Measurements from ENCODE around the gene ADAMTS10.

DNA sequence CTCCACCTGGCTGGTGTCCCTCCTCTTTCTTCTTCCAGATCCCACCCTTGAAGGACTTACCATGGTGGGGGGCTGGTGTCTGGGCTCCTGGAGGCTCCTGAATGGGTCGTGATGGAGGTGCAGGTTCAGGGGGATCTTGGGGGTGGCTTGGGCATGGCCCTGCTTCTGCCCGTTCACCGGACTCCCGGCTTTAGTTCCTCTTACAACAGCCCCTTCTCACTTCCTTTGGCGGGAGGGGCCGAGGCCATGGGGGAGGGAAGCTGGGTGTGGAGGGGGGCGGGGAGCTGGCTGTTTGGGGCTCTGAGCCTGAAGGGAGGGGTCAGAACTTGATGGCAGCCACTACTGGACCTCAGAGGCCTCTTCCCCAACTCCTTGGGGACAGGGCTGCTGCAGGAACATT lies 33.3 kb downstream of the ADAMTS10 start, which contains the start of gene MYO1F:
- TF ChIP-seq RXRA (IDR thresholded peaks at IDR 0.05) (no peak), GABPA (IDR thresholded peaks at IDR 0.05 in 1 of 2, conservative IDR thresholded peaks at IDR 0.05 in 1 of 2) (no peak), HNF4G (IDR thresholded peaks at IDR 0.05) (no peak), YY1 (IDR thresholded peaks at IDR 0.05) (no peak), HNF4A (conservative IDR thresholded peaks at IDR 0.05) (no peak)
- TF ChIP-seq, protein P1, sequence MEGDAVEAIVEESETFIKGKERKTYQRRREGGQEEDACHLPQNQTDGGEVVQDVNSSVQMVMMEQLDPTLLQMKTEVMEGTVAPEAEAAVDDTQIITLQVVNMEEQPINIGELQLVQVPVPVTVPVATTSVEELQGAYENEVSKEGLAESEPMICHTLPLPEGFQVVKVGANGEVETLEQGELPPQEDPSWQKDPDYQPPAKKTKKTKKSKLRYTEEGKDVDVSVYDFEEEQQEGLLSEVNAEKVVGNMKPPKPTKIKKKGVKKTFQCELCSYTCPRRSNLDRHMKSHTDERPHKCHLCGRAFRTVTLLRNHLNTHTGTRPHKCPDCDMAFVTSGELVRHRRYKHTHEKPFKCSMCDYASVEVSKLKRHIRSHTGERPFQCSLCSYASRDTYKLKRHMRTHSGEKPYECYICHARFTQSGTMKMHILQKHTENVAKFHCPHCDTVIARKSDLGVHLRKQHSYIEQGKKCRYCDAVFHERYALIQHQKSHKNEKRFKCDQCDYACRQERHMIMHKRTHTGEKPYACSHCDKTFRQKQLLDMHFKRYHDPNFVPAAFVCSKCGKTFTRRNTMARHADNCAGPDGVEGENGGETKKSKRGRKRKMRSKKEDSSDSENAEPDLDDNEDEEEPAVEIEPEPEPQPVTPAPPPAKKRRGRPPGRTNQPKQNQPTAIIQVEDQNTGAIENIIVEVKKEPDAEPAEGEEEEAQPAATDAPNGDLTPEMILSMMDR (IDR thresholded peaks at IDR 0.05; ENCODE audit: low read depth, low read length, missing input control): no peak
- TF ChIP-seq, protein P2, sequence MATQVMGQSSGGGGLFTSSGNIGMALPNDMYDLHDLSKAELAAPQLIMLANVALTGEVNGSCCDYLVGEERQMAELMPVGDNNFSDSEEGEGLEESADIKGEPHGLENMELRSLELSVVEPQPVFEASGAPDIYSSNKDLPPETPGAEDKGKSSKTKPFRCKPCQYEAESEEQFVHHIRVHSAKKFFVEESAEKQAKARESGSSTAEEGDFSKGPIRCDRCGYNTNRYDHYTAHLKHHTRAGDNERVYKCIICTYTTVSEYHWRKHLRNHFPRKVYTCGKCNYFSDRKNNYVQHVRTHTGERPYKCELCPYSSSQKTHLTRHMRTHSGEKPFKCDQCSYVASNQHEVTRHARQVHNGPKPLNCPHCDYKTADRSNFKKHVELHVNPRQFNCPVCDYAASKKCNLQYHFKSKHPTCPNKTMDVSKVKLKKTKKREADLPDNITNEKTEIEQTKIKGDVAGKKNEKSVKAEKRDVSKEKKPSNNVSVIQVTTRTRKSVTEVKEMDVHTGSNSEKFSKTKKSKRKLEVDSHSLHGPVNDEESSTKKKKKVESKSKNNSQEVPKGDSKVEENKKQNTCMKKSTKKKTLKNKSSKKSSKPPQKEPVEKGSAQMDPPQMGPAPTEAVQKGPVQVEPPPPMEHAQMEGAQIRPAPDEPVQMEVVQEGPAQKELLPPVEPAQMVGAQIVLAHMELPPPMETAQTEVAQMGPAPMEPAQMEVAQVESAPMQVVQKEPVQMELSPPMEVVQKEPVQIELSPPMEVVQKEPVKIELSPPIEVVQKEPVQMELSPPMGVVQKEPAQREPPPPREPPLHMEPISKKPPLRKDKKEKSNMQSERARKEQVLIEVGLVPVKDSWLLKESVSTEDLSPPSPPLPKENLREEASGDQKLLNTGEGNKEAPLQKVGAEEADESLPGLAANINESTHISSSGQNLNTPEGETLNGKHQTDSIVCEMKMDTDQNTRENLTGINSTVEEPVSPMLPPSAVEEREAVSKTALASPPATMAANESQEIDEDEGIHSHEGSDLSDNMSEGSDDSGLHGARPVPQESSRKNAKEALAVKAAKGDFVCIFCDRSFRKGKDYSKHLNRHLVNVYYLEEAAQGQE (IDR thresholded peaks at IDR 0.05): no peak

Data from liver (tissue), 3 donors.